ENCODE results near the gene ECHDC1.

DNA sequence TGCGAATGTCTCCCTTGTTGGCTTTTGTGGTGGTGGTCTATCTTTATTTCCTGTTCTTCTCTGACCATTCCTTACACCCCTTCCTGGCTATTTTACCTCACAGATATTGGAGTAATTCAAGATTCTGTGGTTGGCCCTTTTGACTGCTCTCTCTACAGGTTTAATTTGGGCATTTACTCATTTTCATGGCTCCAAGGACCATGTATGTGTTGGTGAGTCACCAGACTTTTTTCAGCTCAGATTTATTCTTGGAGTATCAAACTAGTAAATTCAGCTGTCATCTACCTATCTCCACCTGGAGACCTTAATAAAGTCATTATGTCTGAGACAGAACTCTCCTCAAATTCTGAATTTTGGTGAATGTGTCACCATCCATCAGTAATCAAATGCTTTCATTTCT lies 61.2 kb downstream of the ECHDC1 start:
- no peak for TF ChIP-seq EZH2 (IDR thresholded peaks at IDR 0.05; ENCODE audit: borderline replicate concordance, low read depth, low read length, severe bottlenecking)
- TF ChIP-seq, protein P1, sequence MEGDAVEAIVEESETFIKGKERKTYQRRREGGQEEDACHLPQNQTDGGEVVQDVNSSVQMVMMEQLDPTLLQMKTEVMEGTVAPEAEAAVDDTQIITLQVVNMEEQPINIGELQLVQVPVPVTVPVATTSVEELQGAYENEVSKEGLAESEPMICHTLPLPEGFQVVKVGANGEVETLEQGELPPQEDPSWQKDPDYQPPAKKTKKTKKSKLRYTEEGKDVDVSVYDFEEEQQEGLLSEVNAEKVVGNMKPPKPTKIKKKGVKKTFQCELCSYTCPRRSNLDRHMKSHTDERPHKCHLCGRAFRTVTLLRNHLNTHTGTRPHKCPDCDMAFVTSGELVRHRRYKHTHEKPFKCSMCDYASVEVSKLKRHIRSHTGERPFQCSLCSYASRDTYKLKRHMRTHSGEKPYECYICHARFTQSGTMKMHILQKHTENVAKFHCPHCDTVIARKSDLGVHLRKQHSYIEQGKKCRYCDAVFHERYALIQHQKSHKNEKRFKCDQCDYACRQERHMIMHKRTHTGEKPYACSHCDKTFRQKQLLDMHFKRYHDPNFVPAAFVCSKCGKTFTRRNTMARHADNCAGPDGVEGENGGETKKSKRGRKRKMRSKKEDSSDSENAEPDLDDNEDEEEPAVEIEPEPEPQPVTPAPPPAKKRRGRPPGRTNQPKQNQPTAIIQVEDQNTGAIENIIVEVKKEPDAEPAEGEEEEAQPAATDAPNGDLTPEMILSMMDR (IDR thresholded peaks at IDR 0.05; ENCODE audit: borderline replicate concordance, extremely low read depth, low read length, poor library complexity, severe bottlenecking): no peak

All from DND-41 (cell line).